Ovary (tissue), 3 donors: ENCODE data around the gene PADI1.

Experiments used
- CTCF ChIP-seq, 3 donors: fragments of 450-650 bp in 2 of 3; fragments of 200-600 bp in 1 of 3; IDR thresholded peaks; one replicate each; pipeline versions ENCODE4 v1.5.1 to v1.8.0; 2016 to 2022; ENCODE audit warnings: antibody characterized with exemption in 3 of 3, mild to moderate bottlenecking in 1 of 3
- EP300 ChIP-seq: sonication (generic); formaldehyde crosslinking; IDR thresholded peaks from one replicate; pipeline ENCODE4 v1.6.1; 2017; ENCODE audit warnings: antibody characterized with exemption
- POLR2A ChIP-seq: fragments of 450-650 bp; IDR thresholded peaks from one replicate; pipeline ENCODE4 v1.6.1; 2017; ENCODE audit warnings: antibody characterized with exemption, mild to moderate bottlenecking, moderate library complexity
- donor health status: DM: no; HTN: no; CAD: no.

DNA sequence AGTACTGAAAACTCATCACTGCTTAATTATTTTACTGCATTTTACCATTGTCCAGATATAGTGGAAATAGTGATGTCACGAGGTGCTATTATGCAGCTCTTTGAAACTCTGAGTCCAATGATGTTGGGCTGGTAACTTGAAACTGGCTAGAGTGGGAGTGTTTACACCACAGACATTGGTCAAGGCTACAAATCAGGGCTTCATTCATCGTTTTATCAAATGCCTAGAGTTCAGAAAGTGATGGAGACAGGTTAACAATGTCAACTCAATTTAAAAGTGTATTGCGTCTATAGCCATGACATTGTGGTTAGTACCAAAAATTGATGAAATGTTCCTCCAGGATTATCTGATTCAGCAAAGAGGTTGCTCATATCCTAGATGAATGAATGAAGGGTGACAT lies 12.7 kb downstream of the PADI1 start:
- no peak for TF ChIP-seq CTCF (IDR thresholded peaks at IDR 0.05)
- TF ChIP-seq POLR2A = no peak
- TF ChIP-seq EP300 = no peak
